ENCODE data around the gene ARHGEF37.
"Not testable (repeated sequence)": the region's sequence is repeated elsewhere in the genome, so short reads cannot be mapped to it uniquely, and the experiment has no call there.

The ARHGEF37 gene

GRCh38 chr5:149632311-149633251 lies 51.3 kb downstream of the ARHGEF37 start:
- no peak for DNase-seq

- no peak for DNase-seq
Measured at GRCh38 chr5:149633476-149634350, 52.4 kb downstream of the ARHGEF37 start.

DNA sequence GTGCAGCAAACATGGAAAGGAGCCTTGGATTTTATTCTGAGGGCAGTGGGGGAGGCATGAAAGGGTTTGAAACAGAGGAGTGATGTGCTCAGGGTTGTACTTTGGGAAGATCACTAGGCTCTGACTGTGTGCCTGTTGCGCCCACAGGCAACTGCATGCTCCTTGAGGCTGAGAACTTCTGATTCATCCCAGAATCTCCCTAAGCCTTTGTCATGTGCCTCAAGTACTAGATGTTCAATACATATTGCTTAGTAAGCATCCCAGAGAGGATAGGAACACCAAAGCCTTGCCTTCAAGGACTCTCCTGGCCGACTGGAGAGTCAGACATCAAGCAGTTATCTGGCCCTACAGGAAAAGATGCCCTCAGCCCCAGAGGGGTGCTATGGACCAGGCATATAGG lies 54.1 kb downstream of the ARHGEF37 start:
- no peak for DNase-seq

- no peak for DNase-seq
Measured at GRCh38 chr5:149636191-149636860, 55.0 kb downstream of the ARHGEF37 start.

DNA sequence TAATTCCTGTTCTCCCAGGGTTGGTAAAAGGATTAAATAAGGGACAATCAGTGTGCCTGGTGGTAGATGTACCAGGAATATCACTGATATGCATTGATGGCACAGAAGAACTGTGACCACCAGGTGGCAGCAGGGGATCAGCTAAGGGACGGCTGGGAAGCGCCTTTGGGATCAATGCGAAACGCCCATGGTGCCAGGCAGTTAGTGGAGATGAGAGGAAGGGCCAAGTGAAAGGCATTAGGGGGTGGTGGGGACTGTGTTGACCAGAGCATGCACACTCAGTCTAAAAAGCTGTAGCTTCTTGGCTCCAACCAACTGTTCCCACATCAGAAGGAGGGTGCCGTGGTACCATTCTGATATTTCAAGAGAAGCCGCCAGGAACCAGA lies 55.6 kb downstream of the ARHGEF37 start:
- no peak for DNase-seq

- DNase-seq: no peak
Measured at GRCh38 chr5:149638136-149638535, 56.8 kb downstream of the ARHGEF37 start.

DNA sequence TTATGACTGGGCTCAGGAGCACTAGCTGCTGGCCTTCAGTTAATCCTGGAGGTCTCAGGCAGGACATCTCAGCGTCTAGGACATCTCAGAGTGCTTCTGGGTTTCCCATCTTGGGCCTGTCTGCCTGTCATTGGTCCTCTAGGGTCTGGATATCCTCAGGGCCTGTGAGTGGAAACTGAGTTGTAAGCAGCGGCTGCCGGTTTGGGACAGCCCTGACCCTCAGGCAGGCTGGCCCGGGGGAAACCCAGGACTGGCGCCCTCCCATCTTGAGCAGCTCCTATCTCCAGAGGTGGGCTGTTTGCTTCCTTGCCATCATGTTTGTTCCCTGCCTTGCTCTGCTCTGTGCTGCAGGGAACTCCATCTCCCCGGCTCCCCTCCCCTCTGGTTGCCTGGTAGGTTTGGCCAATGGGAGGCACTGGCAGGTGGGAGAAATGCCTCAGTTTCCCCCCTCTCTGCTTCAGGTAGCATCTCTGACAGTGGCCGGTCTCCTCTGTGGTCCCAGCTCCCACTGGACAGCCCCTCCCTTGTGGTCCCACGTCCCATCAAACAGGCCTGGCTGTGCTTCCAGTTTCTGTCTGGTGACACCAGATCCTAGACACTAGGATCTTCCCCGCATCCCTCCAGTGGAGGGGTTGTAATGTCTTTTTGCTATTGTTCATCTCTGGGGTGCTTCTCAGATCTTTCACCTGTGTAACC lies 57.4 kb downstream of the ARHGEF37 start:
- DNase-seq: no peak

GRCh38 chr5:149639737-149640136 lies 58.4 kb downstream of the ARHGEF37 start:
- no peak for DNase-seq

DNA sequence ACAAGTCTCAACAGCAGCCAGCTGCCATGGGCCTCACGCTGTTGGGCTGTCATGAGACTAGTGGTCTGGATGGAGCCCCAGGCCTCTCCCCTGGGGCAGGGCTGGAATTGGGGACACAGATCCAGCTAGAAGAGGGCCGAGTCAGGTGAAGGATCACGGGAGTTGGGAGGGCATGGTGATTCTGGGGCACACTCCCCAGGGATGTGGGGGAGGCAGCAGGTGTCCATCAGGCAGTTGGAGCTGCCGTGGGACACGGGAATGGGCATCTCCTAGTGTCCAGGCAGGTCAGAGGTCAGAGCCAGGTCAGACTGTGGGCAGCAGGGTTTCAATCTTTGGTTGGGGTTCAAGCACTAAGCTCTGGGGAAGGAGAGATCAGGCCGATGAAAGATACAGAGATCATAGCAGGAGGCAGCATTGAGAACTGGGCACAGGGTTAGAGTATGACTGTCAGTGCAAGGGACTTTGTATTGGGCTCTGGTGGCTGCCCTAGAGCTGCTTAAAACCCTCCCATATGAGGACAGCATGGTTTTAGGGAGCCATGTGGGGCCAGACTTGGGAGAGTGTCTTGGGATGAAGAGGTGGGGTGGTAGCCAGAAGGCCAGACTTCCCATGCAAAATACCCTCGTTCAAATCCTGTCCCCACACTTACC lies 59.2 kb downstream of the ARHGEF37 start:
- DNase-seq: no peak

- no peak for DNase-seq
Measured at GRCh38 chr5:149641000-149641576, 59.8 kb downstream of the ARHGEF37 start.

GRCh38 chr5:149641600-149641999 lies 60.3 kb downstream of the ARHGEF37 start:
- no peak for DNase-seq

GRCh38 chr5:149643781-149644180 lies 62.5 kb downstream of the ARHGEF37 start:
- no peak for DNase-seq

DNA sequence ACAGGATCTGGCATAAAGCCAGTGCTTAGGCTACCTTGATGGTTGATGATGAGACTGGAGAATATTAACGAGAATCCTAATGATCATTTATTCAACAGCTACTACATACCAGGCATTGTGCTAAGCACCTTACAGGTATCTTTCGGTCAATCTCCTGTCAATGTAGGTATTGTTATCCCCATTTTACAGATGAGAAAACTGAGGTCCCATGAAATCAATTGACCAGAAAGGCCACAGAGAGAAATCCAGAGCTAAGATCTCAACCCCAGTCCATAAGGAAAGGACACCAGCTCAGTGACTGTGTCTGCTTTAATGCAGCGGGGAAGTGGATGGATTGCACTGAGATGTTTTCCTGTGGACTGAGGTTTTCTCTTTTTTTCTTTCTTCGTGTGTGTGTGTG lies 63.3 kb downstream of the ARHGEF37 start:
- DNase-seq: no peak

- no peak for DNase-seq
Measured at GRCh38 chr5:149645236-149645635, 63.9 kb downstream of the ARHGEF37 start.

DNA sequence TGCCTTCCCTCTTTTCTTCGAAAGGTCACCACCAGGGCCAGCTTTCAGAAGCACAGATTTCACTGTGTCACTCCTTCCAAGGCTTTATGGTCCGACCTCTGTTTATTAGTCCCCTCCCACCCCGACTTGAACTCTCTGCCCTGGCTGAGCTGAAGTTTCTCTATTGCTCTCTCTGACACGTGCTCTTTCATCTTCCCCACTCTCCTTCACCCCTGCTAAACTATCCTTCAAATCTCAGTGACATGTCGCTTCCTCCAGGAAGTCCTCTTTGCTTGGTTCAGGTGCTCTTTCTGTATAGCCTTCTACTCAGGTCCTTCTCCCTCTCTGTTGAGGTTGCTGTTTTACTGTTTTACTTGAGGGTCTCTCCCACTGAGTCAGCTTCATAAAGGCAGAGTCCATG lies 64.4 kb downstream of the ARHGEF37 start:
- no peak for DNase-seq

- DNase-seq: no peak
Measured at GRCh38 chr5:149646564-149646963, 65.3 kb downstream of the ARHGEF37 start.

DNA sequence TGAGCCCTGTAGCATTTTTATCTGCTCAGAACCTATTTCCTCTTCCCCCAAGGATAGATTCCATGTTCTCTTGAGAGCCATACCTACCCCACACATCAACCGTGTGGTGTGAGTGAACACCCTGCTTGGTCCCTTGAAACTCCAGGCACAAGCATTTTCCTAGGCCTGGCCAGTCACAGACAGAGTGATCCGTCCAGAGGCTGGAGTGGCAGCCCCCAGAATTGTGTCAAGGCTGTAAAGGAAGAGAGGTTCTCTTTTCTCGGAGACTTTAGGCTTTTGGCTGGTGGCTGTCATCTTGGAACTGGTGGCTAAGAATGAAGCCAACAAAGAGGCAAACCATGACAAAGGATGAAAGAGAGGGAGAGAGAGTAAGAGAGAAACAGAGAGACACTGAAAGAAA lies 66.0 kb downstream of the ARHGEF37 start:
- DNase-seq: no peak

- not testable (repeated sequence) for DNase-seq
Measured at GRCh38 chr5:149648464-149649393, 67.4 kb downstream of the ARHGEF37 start.

DNA sequence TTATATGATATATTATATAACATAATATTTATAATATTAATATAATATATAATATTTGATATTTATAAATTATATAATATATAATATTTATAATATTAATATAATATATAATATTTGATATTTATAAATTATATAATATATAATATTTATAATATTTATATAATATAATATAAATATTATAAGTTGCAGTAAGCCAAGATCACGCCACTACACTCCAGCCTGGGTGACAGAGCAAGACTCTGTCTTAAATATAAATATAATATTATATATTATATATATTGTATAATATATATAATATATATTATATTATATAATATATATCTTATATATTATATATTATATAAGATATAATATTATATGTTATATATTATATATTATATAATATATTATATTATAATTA lies 68.4 kb downstream of the ARHGEF37 start:
- DNase-seq: not testable (repeated sequence)

- DNase-seq: no peak
Measured at GRCh38 chr5:149651686-149652085, 70.4 kb downstream of the ARHGEF37 start.

- no peak for DNase-seq
Measured at GRCh38 chr5:149652697-149653096, 71.4 kb downstream of the ARHGEF37 start.
